Hippocampal formation (tissue), 2 donors: ENCODE measurements around the gene SPNS3.

ENCODE experiments used
- DNase-seq, 2 donors: peaks; one replicate each; lab custom pipeline; 2025; lab: John Stamatoyannopoulos, UW

The SPNS3 gene, protein sequence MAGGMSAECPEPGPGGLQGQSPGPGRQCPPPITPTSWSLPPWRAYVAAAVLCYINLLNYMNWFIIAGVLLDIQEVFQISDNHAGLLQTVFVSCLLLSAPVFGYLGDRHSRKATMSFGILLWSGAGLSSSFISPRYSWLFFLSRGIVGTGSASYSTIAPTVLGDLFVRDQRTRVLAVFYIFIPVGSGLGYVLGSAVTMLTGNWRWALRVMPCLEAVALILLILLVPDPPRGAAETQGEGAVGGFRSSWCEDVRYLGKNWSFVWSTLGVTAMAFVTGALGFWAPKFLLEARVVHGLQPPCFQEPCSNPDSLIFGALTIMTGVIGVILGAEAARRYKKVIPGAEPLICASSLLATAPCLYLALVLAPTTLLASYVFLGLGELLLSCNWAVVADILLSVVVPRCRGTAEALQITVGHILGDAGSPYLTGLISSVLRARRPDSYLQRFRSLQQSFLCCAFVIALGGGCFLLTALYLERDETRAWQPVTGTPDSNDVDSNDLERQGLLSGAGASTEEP

DNA sequence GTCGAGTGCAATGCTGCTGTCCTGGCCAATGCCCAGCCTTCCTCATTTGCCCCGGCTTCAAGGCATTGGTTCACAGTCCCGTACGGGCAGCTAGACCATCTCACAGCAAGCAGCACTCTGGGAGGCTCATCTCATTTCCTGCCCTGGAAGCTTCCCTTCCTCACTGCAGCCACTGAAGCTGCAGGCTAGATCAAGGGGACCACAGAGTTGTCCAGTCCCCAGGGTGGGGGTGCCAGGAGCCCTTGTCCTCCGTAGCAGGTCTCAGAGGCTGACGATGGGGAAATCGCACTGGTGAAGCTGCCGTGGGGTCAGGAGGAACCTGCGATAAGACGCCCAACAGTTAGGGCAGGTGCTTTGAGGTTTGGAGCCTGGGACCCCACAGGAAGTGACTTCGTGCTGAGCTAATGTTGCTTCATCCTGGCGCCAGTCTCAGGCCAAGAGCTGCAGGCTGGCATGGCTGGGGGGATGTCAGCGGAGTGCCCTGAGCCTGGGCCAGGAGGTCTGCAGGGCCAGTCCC lies at the start of gene SPNS3:
Gene SPNS3 (plus strand): TSS at position 426 of the 517 bp plus-strand sequence. CDS start 28 bp downstream, at position 454.
- DNase-seq, result no peak

DNA sequence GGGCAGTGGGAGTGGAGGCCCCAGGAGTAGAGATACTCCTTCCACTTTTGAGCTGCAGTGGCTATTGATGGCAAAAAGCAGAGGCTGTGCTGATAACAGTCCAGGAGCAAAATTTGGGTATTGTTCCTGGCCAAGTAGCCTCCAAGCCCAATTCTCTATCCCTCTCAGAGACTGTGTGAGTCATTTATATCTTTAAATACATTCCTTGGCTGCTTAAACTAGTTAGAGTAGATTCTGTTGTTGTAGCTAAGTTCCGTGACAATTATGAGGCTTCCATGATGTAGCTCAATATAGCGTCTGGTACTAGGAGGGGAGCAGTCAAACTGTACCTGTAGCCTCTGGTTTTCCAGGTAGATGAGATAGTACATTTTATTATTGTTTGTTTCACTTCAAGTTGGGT lies 47.3 kb upstream of the SPNS3 start:
- DNase-seq, result no peak

DNA sequence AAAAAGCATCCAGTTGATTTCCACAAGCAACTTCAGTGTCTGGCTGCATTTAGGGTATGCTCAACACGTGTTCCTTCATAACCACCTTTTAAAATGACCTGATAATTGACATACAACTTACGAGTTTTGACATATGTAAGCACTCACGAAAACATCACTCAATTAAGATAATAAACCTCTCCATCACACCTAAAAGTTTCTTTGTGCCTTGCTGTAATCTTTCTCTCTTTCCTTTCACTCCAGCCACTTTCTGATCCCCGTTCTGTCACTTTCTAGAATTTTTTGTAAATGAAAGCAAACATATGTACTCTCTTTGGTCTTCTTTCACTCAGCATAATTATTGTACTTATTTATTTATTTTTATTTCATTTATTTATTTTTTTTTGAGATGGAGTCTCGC lies 46.6 kb upstream of the SPNS3 start:
- no peak for DNase-seq

DNA sequence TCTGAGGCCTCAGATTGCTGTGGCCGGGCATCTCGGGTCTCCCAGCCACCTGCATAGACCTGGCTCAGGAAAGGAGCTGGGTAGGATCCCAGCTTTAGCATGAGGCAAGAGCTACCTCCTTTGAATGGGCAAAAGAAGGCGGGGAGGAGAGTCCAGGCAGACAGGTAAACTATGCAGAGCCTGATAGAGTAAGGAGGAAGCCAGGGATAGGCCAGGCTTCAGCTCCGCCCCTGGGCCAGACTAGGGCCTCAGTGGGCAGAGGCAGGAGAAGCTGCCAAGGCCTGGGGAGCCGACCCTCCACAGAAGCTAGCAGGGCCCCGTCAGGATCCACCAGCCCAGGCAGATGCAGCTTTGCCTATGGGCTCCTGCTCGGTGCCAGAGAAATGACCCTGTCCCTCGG lies 44.7 kb upstream of the SPNS3 start:
- no peak for DNase-seq

DNA sequence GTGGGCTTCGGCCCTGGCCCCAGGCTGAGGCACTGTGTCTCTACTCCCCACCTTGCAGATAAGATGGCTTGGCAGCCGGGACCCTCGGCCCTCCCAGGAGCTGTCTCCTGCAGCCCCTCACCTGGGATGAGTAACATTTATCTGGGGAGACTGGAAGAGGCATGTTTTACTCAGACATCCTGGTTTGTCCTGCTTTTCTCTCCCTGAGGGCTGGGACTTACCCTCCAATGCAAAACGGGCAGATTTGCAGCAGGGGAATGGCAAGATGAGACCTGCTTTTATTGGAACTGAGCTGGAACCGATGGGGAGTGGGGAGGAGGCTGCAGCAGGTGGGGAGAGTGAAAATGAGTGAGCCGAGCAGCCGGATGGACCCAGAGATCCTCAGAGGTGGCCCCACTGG lies 39.9 kb upstream of the SPNS3 start:
- no peak for DNase-seq

DNA sequence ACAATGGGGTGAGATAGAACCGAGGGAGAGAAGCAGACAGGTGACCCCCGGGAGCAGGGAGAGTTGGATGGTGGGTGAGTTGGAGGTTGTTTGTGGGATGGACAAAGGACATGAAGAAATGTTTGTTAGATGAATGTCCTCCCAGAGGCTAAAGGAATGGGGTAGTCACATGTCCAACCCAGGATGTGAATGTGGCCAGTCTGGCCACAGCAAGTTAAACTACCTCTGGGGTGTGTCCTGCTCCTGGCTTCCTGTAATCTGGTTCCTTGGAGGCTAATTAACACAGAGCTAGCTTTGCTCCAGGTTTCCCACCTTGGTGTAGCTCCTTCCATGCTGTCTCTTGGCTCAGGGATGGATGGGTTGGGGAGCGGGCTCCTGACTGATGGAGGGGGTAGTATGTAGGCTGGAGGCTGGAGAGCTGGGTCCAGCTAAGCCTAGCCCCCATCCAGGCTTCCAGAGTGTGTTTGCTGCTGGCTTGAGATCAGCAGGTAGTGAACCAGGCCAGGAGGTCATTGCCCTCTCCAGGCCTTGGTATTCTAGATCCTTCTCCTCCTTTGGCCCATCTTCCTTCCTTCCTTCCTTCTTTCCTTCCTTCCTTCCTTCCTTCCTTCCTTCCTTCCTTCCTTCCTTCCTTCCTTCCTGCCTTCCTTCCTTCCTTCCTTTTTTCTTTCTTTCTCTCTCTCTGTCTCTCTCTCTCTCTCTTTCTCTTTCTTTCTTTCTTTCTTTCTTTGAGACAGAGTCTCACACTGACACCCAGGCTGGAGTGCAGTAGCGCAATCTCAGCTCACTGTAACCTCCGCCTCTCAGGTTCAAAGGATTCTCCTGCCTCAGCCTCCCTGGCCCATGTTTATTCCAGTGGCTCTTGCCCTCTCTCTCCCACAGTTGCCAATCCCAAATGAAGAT lies 39.3 kb upstream of the SPNS3 start:
- DNase-seq, result no peak

DNA sequence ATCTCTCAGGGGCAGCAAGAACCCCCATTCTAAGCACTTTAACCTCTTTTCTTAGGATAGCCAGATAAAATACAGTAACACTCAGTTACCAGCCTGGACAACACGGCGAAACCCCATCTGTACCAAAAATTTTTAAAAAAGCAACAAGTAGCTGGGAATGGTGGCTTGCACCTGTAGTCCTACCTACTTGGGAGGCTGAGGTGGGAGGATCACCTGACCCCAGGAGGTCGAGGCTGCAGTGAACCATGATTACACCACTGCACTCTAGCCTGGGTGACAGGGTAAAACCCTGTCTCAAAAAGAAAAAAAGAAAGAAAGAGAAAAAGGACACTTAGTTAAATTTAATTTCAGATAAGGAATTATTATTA lies 38.6 kb upstream of the SPNS3 start:
- no peak for DNase-seq

DNA sequence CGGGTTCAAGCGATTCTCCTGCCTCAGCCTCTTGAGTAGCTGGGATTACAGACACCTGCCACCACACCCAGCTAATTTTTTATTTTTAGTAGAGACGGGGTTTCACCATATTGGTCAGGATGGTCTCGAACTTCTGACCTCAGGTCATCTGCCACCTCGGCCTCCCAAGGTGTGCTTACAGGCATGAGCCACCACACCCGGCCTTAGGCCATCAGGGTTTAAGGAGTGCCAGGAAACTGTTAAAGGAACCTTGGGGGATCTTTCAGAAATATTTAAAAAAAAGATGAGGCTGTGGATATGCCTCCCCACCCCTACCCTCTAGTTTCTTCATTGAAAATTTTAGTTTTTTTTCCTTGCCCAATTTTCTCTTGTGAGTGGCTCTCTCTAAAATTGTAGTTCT lies 35.9 kb upstream of the SPNS3 start:
- DNase-seq, result no peak

DNA sequence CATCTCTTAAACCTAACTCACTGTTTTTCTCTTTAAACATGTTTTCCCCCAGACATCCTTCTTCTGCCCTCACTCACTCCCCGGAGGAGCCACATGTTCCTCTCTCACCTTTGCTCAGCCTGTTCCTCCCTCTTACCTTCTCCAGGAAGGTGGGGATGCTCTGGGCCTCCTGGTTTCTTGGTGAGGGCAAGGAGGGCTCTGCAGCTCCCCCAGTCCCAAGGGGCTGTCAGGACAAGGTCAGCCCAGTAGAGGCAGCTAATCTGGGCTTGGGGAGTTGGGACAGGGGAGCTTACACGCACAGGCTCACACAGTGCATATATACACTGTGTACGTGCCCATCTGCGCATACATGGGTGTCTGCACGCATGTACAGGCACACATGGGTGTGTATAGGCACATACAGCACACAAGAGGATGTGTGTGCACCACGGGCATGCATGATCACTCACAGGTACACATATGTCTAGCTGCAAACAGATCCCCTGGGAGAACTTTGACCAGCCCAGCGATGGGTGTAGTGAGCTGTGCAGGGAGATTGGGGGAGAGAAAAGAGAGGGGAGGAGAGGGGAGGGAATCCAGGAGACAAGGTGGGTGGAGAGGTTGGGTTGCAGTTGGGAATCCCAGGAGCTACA lies 28.6 kb upstream of the SPNS3 start:
- DNase-seq, result no peak

DNA sequence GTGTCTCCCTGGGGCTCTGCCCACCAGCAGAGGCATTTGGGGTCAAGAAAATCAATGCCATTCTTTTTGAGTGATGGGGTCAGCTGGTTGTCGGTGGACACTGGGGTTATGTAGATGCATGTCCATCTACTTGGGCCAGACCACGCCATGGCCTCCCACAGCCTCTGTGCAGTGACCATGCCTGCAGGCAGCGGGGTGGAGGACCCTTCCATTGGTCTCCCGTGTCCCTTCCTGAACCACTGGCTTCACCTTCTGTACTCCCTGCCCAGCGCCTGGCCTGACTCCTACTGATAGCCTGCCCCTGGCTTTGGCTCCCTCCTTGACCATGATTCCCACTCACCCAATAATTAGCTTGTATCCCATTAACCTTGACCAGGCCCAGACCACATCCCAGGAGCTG lies 28.0 kb upstream of the SPNS3 start:
- no peak for DNase-seq

DNA sequence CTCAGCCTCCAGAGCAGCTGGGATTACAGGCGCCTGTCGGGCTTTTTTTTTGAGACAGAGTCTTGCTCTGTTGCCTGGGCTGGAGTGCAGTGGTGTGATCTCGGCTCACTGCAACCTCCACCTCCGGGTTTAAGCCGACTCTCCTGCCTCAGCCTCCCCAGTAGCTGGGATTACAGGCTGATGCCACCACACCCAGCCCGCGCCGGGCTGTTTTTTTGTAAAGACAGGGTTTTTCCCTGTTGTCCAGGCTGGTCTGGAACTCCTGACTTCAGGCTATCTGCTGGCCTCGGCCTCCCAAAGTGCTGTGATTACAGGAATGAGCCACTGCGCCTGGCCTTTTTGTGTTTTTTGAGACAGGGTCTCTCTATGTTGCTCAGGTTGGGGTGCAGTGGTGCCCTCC lies 27.4 kb upstream of the SPNS3 start:
- no peak for DNase-seq

DNA sequence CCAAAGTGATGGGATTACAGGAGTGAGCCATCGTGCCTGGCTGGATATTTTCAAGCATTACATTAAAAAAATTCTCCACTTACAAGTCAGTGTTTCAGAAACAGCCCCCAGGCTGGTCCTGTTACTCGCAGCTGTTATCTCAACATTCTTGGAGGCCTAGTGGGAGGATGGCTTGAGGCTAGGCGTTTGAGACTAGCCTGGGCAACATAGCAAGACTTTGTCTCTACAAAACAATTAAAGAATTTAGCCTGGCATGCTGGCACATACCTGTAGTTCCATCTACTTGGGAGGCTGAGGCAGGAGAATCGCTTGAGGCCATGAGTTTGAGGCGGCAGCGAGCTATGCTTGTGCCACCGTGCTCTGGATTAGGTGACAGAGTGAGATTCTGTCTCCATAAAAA lies 26.5 kb upstream of the SPNS3 start:
- DNase-seq, result no peak

DNA sequence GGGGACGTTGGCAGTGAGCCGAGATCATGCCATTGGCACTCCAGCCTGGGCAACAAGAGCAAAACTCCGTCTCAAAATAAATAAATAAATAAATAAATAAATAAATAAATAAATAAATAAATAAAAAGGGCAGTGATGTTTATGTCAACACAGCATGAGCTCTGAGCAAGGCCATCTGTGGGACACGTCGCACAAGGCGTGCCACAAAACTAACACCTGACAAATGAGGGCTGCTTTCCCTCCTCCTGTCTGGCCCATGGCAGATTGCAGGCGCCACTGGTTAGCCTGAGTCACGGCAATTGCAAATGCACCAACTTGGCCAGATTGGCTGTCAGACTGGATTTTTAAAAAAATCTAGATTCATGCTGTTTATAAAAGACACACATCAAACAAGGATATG lies 25.9 kb upstream of the SPNS3 start:
- DNase-seq, result no peak

DNA sequence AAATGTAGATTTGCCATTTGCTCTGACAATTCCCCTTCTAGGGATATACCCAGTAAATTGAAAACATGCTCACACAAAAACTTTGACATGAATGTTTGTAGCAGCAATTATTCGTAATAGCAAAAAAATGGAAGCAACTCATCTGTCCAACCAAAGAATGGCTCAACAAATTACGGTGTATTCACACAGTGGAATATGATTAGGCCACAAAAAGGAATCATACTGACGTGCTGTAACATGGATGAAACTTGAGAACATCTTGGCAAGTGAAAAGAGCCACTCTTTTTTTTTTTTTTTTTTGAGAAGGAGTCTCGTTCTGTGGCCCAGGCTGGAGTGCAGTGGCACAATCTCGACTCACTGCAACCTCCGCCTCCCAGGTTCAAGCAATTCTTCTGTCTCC lies 24.1 kb upstream of the SPNS3 start:
- no peak for DNase-seq

DNA sequence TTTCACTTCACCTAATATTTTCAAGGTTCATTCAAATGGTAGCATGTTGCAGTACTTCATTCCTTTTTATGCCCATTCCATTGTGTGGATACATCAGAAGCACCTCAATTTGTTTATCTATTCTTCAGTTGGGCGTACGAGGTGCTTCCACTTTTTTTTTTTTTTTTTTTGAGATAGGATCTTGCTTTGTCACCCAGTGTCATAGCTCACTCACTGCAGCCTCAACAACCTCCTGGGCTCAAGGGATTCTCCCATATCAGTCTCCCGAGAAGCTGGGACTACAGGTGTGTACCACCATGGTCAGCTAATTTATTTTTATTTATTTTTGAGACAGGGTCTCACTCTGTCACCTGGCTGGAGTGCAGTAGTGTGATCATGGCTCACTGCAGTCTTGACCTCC lies 22.5 kb upstream of the SPNS3 start:
- no peak for DNase-seq

DNA sequence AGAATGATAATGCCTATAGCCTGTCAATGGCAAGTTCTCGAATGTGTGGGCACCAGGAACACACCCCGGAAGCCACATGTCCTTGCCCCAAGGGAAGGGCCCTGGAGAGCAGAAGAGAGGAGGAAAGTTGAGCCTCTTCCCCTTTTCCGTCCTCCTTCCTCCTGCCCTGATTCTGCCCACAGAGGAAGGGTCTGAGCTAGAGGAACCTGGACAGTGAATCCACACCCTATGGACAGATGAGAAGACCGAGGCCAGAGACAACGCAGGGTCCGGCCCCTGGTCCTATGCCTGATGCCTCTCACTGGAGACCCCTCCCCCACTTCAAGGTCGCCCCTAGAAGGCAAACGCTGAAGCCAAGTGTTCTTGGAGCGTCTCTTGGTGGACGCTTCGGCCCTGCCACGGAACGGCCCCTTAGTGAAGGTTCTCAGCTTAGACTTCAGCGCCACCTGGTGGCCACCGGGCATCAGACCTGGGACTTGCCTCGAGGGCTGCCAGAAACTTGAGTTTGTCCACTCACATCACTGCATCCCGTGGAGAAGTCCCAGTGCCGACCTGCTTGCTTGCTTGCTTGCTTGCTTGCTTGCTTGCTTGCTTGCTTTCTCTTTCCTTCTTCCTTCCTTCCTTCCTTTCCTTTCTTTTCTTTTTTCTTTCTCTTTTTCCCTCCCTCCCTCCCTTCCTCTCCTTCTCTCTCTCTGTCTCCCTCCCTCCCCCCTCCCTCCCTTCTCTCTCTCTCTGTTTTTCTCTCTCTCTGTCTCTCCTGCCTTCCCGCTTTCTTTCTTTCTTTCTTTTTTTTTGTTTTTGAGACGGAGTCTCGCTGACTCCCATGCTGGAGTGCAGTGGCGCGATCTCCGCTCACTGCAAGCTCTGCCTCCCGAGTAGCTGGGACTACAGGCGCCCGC lies 20.6 kb upstream of the SPNS3 start:
- peak; percentile 79 to 86 for DNase-seq

DNA sequence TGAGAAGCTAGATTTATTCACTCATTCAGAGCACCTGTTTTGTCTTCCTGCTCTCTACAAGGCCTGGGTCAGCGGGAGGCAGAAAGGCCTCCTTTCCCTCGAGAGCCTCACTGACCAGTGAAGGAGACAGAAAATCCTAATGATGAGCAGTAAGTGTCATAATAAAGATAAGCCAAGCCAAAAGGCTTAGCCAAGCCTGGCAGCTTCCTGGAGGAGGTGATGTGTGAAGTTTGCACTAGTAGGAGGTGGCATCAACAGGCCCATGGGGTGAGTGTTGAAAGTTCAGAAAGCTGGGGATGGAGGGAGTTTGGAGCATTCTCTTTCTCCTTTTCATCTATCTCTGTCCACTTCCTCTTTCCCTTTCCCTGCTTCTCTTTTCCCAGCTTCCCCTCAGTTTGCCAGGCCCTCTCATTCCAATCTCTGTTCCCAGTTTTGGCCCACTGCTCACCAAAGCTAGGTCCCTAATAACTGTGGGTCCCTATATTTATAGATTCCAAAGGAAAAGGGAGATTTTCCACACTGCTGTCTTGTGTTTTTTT lies 16.5 kb upstream of the SPNS3 start:
- no peak for DNase-seq

DNA sequence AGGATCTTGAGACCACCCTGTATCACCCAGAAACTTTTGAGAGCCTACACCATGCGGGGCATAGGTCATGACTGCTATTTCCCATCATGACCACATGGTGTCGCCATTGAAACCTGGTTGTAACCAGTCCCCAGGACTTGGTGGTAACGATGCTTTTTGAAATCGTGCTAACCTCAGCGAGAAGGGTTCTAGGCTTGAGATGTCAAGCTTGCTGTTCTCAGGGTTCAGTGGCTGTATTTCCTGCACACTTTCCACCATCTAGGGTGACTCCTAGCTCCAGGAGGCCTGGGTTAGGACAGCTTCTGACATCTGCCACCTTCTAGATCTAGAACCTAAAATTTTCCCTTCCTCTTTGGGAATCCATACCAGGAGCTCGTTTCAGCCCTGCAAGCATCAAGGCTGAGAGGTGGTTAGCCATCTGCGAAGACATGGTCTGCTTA lies 13.0 kb upstream of the SPNS3 start:
- DNase-seq, result peak; percentile 42 to 71

DNA sequence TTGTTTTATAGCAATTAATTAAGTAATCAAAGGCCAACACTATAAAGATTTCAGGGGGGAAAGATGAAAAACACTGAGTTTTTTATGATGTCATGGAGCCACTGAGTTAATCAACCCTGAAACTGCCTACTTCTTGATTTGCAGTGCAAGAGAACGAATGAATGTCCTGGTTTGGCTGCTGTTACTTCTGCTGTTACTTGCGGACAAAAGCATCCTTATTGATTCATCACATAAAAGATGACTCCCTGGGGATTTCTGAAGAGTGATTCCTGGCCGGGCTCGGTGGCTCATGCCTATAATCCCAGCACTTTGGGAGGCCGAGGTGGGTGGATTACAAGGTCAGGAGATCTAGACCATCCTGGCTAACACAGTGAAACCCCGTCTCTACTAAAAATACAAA lies 10.9 kb upstream of the SPNS3 start:
- no peak for DNase-seq

DNA sequence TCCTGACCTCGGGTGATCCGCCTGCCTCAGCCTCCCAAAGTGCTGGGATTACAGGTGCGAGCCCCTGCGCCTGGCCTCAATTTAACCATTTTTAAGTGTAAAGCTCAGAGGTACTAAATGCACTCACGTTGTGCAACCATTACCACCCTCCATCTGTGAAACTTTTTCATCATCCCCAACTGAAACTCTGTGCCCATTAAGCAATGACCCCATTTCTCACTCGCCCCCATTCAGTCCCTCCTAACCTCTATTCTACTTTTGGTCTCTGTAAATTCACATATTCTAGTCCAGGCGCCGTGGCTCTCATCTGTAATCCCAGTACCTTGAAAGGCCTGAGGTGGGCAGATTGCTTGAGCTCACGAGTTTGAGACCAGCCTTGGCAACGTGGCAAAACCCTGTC lies 8.3 kb upstream of the SPNS3 start:
- DNase-seq, result no peak
